SK-N-SH treated with all-trans-retinoic acid at 6 μM for 48 hours (cell line): ENCODE data around the gene REEP1.

Source experiments
- ISL1 ChIP-seq: fragments of 250-450 bp; sonication (Bioruptor Pico); IDR thresholded peaks from 2 replicates; pipeline ENCODE4 v2.1.2; 2022; ENCODE audit warnings: mild to moderate bottlenecking, moderate library complexity
- PATZ1 ChIP-seq: fragments of 250-450 bp; sonication (Bioruptor Pico); IDR thresholded peaks from 2 replicates; pipeline ENCODE4 v1.8.0; 2020; ENCODE audit warnings: mild to moderate bottlenecking, moderate library complexity, borderline replicate concordance
- TCF4 ChIP-seq: fragments of 250-450 bp; sonication (Bioruptor Pico); IDR thresholded peaks from 2 replicates; pipeline ENCODE4 v1.8.0; 2021; ENCODE audit warnings: mild to moderate bottlenecking, moderate library complexity, borderline replicate concordance
- ZFP3 ChIP-seq: fragments of 250-450 bp; sonication (Bioruptor Pico); IDR thresholded peaks from 2 replicates; pipeline ENCODE4 v1.5.0; 2020; ENCODE audit warnings: mild to moderate bottlenecking, moderate library complexity

- TF ChIP-seq TCF4 (CRISPR knock-in tag) (no peak), ZFP3 (CRISPR knock-in tag) (no peak), ISL1 (CRISPR knock-in tag) (no peak), PATZ1 (CRISPR knock-in tag) (no peak)
Observed at GRCh38 chr2:86285571-86285970, 51.9 kb downstream of the REEP1 start.
